NCI-H2227 (cell line): Measurements from ENCODE around the gene ARNT2.
A peak's percentile ranks its signal among the peaks of the same experiment; 100 is the strongest.

Experiments
- DNase-seq: peaks from one replicate; lab custom pipeline; 2025; ENCODE audit not compliant: unreplicated experiment; lab: John Stamatoyannopoulos, UW

The ARNT2 gene

DNA sequence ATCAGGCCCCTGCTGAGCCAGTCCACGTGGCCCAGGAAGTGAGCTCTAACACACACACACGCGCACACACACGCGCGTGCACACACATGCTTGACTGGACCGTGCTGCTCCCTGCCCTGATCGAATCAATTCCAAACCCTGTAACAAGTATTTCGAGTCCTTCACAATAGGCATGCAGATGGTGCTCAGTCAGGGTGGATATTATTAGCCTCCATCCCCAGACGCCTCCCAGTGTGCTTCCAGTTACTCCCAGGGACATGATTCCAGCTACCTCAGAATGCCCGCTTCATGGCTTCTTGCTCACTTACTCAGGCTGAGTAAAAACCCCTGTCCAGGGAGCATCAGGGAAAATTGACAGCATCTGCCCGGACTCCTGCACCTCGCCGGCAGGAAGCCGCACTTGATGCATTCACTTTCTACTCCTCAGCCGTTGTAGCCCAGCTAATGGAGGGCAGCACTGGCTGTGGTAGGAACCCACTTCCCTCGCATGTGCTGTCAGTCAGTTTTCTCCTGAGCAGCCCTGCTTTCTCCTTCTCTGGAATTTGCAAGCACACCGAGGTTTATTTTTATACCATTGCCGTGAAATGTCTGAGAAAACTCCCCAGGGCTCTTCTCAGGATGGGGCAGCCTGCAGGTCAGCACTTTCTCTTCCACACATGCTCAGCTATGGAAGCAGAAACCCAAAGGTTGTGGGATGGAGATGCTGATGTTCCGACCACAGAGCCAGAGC lies 164.9 kb downstream of the ARNT2 start:
- DNase-seq = peak; percentile 0

DNA sequence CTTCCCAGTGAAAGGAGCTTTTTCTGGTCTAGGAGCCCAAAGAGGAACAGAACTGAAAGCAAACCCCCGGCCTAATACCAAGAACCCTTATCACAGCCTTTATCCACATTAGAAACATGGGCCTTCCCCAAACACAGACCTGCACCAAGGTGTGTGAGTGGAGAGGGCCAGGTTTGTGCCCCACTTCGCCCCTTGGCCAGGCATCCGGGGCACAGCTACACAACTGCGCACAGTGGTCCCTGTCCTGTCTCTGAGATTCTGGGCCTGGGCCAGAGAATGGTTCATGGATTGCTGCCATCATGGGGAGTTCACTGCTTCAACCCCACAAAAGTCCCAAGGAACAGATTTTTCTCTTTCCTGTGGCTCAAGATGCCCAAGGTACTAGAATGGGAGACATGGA lies 165.5 kb downstream of the ARNT2 start:
- no peak for DNase-seq

DNA sequence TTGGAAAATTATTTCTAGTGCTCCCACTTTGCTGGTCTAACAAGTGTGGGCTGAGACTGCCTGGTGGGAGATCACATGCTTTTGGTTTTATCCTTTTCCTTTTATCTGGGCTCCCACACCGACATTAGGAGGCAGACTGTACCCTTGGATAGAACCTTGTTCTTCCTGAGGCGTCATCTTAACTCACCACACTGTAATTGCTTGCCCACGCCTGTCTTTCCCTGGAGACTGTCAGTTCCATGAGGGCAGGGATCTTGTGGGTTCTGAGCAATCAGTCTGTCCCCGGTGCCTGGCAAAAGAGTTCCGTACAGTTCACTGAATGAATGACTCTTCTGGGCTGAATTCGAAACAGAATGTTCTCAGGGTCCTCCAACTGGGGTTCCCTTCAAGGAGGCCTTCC lies 166.4 kb downstream of the ARNT2 start:
- no peak for DNase-seq

GRCh38 chr15:80572337-80572736 lies 168.2 kb downstream of the ARNT2 start:
- DNase-seq = no peak

- no peak for DNase-seq
Measured at GRCh38 chr15:80573606-80574005, 169.4 kb downstream of the ARNT2 start.

- DNase-seq = no peak
Measured at GRCh38 chr15:80574590-80574989, 170.4 kb downstream of the ARNT2 start.

GRCh38 chr15:80576519-80577090 lies 172.4 kb downstream of the ARNT2 start:
- DNase-seq = no peak

GRCh38 chr15:80577552-80578205 lies 173.5 kb downstream of the ARNT2 start:
- no peak for DNase-seq

DNA sequence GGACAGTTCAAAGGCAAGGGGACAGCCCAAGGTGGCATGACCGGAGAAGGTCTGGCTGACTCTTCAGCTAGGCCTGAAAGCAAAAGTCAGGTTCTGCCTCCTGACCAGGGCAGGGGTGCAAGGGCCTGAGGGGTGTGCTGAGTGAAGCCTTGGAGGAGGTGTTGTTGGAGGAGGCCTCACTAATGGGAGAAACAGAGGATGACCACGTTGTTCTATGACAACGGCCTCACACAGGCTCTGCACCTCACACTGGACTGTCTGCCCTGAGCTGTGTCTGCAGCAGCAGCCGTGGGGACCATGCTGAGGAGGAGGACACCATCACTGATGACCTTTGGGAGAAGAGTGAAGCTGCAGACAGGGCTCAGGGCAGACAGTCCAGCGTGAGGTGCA lies 174.0 kb downstream of the ARNT2 start:
- no peak for DNase-seq

- no peak for DNase-seq
Measured at GRCh38 chr15:80578871-80579270, 174.7 kb downstream of the ARNT2 start.

DNA sequence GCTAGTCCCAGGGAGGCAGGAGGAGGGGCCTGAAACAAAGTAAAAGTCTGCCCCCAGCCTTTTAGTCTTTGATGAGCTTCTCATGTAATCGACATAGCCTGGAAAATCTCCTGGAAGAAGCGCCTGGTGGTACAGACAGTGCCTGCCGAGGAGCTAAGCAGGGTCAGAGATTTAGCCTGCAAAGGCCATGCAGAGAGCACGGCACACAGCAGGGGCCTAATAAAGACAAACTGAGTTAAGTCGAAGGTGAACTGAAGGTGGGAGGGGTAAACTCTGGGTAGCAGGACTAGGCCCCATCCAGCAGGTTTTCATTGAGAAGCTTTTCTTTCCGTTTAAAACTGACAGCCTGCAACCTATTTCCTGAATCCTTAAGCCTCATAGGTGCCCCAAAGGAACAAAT lies 175.4 kb downstream of the ARNT2 start:
- DNase-seq = no peak

DNA sequence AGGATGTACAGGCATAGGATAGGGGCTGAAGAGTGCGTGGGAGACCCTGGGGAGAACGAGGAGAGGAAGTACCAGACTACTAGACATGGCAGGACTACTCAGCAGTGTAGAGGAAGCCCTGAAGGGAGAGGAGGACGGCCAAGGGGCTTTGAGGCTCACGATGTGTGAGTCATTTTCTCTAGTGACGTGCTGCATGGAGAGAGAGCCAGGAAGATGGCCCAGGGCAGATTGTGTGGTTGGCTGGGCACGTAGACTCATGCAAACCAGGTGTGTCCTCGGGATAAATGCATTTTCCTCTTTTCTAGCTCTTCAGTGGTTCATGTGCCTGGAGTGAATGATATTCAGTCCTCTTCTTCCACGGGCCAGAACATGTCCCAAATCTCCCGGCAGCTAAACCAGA lies 175.9 kb downstream of the ARNT2 start:
- DNase-seq = no peak

GRCh38 chr15:80580536-80581260 lies 176.5 kb downstream of the ARNT2 start:
- DNase-seq = no peak

DNA sequence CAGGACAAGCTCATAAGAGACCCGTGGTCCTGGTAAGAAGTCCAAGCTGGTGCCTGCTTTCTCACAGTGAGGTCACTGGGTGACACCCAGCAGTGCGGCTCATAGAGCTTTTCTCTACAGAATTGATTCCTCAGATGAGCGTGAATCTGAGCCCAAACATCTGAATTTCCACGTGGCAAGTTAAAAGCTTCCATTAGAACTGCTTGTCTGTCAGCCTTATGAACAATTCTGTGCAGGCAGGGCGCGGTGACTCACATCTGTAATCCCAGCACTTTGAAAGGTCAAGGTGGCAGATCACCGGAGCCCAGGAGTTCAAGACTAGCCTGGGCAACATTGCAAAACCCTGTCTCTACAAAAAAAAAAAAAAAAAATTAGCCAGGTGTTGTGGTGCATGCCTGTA lies 177.8 kb downstream of the ARNT2 start:
- DNase-seq = no peak

DNA sequence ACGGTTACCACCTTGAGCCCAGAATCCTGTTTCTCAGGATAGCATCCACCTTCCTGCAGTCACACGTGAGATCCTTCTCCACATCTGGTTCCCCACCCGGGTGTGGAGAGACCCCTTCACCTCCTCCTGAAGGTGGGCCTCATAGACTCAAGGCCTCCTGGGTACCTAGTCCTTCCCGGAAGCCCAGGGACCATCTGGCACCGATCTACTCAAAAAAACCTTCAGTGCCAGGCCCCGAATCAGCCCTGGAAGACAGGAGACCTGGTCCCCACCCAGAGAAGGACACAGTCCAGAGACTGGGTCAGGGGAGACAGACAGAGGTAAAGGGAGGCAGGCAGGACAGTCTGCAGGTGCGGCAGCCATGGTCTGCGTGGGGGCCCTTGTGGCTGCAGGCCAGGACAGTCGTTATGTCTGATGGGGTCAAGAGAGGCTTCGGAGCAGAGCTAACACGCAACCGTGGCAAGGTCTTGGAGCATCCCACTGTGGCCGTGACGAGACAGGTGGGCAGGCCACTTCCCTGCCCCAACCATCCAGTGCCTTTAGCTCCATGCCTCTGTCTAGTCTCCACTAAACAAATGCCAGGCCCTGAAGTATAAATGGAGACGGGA lies 178.7 kb downstream of the ARNT2 start:
- DNase-seq = no peak

GRCh38 chr15:80584561-80584964 lies 180.4 kb downstream of the ARNT2 start:
- no peak for DNase-seq

GRCh38 chr15:80584973-80585525 lies 180.9 kb downstream of the ARNT2 start:
- no peak for DNase-seq

- DNase-seq = no peak
Measured at GRCh38 chr15:80585544-80586018, 181.4 kb downstream of the ARNT2 start.

- no peak for DNase-seq
Measured at GRCh38 chr15:80586161-80586560, 182.0 kb downstream of the ARNT2 start.

DNA sequence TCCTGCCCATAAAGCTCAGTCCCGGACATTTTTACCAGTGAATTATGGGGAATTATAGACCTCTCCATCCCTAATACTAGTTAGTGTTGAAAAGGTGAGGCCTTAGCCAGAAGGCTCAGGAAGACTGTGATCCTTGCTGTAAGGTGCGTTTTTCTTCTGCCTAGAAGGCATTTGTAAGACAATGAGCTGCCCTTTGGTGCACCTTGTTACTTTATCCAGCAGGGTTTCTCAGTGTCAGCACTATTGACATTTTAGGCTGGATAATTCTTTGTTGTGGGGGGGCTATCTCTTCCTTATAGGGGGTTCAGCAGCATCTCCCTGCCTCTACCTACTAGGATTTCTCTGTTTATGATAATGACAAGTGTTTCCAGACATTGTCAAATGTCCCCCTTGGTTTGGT lies 182.8 kb downstream of the ARNT2 start:
- no peak for DNase-seq
